ENCODE measurements around the gene NDUFA1.

DNA sequence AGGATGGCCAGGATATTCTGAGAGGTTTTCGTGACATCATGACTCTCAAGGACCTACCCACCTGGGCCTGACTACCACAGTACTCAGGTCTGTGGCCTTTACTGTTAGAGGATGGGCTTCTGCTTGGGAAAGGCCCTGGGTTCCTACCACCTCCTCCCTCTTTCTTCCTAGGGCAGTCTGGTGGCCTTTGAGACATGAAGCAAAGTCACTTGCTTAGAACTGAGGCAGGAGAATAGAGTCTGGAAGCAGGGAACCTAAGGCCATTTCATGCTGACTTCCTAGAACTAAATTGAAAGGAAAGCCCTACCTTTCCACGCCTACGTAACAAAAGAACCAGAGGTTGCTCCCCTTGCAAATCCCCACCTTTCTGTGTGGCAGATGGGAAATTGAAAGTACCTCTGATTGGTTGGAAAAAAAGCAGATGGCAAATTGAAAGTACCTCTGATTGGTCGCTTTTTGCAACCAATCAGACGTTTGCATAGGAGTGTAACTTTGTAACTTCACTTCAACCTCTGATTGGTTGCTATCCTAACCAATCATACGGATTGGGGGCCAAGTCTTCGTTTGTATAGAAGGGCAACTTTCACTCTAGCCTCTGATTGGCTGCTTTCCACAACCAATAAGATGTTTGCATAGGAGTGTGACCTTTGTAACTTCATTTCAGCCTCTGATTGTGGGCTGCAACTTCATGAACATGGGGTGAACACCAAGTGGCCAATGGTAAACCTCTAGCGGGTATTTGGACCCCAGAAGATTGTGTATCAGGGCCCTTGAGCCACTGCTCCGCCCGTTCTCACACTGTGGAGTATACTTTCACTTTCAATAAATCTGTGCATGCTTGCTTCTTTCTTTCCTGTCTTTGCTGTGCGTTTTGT, 14.2 kb downstream of the NDUFA1 start:
- TF ChIP-seq, protein P1, sequence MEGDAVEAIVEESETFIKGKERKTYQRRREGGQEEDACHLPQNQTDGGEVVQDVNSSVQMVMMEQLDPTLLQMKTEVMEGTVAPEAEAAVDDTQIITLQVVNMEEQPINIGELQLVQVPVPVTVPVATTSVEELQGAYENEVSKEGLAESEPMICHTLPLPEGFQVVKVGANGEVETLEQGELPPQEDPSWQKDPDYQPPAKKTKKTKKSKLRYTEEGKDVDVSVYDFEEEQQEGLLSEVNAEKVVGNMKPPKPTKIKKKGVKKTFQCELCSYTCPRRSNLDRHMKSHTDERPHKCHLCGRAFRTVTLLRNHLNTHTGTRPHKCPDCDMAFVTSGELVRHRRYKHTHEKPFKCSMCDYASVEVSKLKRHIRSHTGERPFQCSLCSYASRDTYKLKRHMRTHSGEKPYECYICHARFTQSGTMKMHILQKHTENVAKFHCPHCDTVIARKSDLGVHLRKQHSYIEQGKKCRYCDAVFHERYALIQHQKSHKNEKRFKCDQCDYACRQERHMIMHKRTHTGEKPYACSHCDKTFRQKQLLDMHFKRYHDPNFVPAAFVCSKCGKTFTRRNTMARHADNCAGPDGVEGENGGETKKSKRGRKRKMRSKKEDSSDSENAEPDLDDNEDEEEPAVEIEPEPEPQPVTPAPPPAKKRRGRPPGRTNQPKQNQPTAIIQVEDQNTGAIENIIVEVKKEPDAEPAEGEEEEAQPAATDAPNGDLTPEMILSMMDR (conservative IDR thresholded peaks at IDR 0.05): no peak
- no peak for TF ChIP-seq ZFX (IDR thresholded peaks at IDR 0.05)

Data from C4-2B (cell line).